Measurements from ENCODE around the gene RNASEH1.

DNA sequence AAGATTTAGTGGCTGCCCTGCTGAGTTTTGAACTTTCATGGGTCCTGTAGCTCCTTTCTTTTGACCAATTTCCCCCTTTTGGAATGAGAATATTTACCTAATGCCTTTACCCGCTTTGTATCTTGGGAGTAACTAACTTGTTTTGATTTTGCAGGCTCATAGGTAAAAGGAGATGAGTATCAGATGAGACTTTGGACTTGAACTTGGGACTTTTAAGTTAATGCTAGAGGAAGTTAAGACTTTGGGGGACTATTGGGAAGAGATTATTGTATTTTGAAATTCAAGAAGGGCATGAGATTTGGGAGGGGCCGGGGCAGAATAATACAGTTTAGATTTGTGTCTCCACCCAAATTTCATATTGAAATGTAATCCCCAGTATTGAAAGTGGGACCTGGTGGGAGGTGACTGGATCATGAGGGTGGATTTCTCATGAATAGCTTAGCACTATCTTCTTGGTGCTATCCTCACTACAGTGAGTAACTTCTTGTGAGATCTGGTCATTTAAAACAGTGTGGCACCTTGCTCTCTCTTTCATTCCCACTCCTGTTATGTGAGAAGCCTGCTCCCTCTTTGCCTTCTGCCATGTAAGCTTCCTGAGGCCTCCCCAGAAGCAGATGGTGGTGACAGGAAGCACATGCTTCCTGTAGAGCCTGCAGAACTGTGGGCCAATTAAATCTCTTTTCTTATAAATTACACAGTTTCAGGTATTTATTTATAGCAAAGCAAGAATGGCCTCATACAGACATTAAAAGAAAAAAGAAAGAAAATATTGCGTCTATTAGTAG is 44.9 kb downstream of the RNASEH1 start:
- TF ChIP-seq, protein P1, sequence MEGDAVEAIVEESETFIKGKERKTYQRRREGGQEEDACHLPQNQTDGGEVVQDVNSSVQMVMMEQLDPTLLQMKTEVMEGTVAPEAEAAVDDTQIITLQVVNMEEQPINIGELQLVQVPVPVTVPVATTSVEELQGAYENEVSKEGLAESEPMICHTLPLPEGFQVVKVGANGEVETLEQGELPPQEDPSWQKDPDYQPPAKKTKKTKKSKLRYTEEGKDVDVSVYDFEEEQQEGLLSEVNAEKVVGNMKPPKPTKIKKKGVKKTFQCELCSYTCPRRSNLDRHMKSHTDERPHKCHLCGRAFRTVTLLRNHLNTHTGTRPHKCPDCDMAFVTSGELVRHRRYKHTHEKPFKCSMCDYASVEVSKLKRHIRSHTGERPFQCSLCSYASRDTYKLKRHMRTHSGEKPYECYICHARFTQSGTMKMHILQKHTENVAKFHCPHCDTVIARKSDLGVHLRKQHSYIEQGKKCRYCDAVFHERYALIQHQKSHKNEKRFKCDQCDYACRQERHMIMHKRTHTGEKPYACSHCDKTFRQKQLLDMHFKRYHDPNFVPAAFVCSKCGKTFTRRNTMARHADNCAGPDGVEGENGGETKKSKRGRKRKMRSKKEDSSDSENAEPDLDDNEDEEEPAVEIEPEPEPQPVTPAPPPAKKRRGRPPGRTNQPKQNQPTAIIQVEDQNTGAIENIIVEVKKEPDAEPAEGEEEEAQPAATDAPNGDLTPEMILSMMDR (conservative IDR thresholded peaks at IDR 0.05; ENCODE audit: low read depth, low read length), result no peak
- TF ChIP-seq RAD21 (IDR thresholded peaks at IDR 0.05; ENCODE audit: low read length), result no peak
- TF ChIP-seq, protein P2, sequence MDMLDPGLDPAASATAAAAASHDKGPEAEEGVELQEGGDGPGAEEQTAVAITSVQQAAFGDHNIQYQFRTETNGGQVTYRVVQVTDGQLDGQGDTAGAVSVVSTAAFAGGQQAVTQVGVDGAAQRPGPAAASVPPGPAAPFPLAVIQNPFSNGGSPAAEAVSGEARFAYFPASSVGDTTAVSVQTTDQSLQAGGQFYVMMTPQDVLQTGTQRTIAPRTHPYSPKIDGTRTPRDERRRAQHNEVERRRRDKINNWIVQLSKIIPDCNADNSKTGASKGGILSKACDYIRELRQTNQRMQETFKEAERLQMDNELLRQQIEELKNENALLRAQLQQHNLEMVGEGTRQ (IDR thresholded peaks at IDR 0.05; ENCODE audit: low read depth, low read length), result no peak
- TF ChIP-seq SMC3 (IDR thresholded peaks at IDR 0.05; ENCODE audit: low read depth, low read length), result no peak
- TF ChIP-seq CHD1 (IDR thresholded peaks at IDR 0.05; ENCODE audit: low read depth, low read length), result no peak
- no peak for TF ChIP-seq MAZ (IDR thresholded peaks at IDR 0.05; ENCODE audit: borderline replicate concordance, low read depth, low read length)
